Raji (cell line): ENCODE data around the gene UBE2V1.

Source experiments
- POLR2A ChIP-seq: IDR thresholded peaks from 2 replicates; pipeline ENCODE4 v1.6.1; 2011; ENCODE audit warnings: low read depth, low read length, control low read depth; ENCODE audit not compliant: insufficient read depth

The UBE2V1 gene

DNA sequence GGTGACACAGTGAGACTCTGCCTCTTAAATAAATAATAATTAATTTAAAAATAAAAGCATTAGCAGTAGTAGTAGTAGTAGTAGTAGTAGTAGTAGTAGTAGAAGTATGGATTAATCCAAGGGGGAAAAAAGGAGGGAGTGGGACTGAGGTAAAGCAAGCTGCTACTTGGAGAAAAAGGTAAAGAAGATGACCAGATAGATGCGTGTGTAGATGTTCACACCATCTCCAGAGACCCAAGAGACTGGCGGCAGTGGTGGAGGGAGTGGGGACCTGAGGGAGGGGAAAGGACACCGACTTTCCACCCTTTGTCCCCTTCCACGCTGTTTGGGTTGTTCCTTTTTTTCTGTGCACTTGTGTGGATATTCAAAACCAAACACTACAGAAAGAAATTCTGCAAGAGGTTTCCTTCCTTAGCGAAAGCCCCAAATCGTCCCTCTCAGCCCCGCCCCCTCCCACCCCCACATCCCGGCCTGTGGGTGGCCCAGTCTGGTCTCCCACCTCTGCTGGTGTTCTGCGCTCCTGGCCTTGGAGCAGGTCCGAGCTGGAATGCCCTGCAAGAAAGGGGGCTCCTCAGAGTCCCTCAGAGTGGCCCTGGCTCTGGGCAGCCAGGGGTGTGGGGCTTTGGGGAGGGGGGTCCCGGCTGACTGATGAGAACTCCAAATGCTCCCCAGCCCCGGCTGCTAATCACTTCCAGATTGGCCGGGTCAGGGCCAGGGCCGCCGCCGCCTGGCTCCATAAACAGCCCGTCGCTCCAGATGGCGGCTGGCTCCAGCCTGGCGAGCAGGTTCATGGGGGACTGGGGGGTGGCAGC, 60.2 kb downstream of the UBE2V1 start:
- no peak for TF ChIP-seq POLR2A

DNA sequence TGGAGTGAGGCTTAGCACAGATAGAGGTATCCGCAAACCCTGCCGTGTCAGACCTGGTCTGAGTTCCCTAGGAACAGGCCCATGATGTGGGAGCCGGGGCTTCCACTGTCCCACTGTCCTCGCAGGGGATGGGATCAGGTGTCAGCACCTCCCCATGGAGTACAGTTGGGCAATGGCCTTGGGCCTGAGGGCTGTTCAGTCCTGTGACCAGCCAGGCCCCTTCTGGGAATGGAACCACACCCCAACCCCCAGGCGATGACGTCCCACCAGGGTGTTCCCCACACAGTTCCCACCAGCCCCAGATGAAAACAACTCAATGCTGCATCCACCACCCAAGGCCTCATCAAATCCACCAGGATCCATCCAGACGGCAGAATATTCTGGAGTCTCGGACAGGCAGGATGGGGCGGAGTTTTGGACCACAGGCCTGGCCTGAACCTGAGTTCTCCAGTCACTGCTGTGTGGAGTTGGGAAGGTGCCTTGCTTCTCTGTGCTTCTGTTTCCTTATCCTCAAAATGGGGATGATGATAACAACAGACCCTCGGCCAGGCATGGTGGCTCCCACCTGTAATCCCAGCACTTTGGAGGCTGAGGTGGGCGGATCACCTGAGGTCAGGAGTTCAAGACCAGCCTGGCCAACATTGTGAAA, 62.2 kb downstream of the UBE2V1 start:
- no peak for TF ChIP-seq POLR2A

DNA sequence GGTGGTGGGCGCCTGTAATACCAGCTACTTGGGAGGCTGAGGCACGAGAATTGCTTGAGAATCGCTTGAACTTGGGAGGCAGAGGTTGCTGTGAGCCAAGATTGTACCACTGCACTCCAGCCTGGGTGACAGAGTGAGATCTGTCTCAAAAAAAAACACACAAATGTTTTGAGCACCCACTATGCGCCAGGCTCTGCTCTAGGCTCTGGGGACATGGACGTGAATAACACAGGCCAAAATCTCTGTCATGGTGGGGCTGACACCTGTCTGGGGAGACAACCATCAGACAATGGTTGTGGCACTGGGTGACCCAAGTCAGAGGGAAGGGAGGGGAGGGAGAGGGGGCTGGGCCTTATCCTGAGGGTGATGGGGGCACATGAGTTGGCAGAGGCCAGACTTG, 62.7 kb downstream of the UBE2V1 start:
- no peak for TF ChIP-seq POLR2A

DNA sequence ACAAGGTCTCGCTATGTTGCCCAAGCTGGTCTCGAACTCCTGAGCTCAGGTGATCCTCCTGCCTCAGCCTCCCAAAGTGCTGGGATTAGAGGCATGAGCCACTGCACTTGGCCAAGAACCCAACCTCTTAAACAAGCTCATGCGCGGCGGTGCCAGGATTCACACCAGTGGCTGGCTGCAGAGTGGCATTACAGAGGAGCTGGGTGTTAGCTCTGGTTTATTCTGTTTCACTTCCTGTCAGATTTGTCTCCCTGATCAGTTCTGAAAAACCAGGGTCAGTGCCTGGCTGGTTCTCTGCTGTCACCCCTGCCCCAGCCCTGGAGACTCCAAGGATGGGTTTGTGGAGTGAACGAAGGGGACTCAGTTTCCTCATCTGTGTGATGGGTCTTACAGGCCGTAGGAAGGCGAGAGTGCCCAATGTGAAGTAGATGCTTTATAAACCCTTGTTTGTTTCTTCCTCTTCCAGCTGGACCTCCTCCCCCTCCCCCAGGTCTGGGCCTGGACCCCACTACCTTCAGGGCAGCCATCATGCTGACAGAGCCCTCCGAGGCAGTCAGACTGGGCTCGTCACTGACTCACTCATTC, 63.4 kb downstream of the UBE2V1 start:
- TF ChIP-seq POLR2A = no peak

DNA sequence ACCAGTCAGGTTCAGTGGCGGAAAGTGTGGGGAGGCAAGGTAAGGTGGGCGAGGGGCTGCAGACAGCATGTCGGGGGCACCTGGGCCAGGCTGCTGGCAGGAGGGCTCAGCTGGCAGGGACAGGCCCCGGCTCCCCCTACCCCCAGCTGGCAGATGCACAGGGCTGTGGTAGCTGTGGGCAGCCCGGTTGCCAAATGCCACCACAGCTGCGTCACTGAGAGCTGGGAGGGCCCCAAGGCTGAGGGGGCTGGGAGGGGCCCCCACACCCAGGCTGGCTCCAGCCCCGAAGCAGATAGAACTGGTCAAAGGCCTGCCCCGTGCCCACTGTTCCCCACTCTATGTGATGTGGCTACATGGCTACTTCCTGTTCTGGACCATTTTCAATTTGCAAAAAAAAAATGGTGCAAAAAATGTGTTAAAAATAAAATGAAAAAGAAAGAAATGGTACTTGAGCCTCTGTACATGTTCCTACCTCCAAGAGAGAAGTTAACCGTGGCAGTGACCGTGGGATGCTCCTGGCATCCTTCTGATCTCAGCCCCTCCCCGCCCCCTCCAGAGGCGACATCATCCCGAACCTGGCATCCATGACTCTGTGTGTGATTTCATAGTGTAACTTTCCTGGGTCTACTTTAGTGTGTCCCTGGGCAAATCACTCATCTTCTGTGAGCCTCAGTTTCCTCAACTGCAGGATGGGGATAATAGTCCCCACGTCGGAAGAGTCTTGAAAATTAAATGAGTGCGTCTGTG, 64.4 kb downstream of the UBE2V1 start:
- no peak for TF ChIP-seq POLR2A

DNA sequence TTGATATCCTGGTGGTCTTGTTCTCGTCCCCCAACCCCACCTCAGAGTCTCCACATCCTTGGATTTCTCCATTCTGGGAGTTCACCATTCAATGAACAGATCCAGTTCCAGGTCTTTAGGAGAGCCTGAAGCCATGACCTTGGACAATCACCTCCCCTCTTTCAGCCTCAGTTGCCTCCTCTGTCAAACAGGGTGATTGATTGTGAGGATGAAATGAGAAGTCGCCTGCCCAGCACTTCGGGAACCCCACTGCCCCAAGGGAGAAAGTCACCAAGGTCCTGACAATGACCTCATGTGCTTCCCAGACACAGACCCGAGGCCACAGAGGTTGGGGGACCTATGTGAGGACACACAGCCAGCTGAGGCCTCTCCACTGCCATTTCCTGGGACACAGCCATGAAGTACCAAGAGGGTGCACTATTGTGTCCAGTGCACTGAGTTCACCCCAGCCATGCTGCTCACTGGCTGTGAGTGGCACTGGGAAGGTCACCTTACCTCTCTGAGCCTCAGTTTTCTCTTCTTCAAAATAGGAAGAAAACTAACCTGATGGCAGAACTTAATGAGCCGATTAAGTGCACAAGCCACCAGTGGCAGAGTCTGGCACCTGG, 68.5 kb downstream of the UBE2V1 start:
- TF ChIP-seq POLR2A = no peak

DNA sequence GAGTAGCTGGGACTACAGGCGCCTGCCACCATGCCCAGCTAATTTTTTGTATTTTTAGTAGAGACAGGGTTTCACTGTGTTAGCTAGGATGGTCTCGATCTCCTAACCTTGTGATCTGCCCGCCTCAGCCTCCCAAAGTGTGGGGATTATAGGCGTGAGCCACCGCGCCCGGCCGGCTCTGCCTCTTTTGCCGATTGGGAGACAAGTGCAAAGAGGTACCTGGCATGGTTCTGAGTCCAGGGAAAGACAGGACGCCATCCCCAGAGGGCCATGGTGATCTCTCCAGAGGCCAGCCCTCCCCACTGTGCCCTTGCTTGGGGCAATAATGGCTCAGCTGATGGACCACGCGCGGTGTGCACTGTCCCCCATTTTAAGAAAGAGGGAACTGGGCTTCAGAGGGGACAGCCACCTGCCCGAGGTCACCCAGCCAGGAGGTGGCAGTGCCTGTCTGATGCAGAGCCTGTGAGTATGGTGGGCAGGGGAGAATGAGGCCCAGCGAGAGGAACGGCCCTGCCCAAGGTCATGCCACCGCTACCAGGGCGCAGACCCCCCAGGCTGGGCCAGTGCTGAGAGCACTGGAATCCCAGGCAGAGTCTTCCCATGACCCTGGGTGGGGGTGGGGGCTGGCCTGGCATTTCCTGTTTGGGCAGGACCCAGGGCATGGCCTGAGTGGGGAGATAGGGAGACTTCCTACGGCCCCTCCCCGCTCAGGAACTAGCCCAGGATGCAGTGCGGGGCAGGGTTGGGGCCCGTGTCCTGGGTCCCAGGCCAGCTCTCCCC, 69.2 kb downstream of the UBE2V1 start:
- no peak for TF ChIP-seq POLR2A

DNA sequence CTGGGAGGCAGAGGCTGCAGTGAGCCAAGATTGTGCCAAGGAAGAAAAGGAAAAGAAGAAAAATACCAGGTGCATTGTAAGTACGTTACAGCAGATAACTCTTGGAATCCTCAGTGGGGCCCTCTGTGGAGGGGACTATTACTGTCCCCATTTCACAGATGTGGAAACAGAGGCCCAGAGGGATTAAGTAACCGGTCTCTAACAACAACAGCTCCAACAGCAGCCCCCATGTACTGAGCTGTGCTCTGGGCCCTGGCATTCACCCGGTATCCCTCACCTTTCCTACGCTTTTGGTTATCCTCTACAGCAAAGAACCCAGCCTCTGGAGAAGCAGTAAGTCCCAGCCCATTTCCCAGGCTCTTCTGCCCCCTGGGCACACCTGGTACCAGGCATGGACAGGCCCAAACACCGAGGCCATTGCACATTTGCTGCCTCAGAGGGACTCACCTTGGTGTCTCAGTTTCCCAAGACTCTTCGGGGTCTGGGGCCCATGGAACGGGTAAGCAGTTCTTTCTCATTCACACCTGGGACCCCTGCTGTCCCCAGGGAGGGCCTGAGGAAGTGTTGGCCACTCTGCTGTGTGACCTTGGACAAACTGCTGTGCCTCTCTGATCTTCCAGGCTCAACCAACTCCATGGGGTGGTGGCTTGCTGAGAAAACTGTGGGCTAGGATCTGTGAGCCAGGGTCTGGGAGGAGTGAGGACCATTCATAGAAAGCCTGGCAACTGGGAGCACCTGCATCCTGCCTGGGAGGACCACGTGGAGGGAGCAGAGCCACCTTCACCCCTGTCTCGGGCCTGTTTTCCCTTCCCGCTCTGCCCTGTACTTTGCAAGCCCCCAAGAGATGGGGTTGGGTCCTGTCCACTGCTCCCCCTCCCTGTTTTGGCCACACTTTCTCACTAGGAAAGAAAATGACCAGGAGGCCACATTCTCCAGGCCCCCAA, 70.3 kb downstream of the UBE2V1 start:
- no peak for TF ChIP-seq POLR2A

DNA sequence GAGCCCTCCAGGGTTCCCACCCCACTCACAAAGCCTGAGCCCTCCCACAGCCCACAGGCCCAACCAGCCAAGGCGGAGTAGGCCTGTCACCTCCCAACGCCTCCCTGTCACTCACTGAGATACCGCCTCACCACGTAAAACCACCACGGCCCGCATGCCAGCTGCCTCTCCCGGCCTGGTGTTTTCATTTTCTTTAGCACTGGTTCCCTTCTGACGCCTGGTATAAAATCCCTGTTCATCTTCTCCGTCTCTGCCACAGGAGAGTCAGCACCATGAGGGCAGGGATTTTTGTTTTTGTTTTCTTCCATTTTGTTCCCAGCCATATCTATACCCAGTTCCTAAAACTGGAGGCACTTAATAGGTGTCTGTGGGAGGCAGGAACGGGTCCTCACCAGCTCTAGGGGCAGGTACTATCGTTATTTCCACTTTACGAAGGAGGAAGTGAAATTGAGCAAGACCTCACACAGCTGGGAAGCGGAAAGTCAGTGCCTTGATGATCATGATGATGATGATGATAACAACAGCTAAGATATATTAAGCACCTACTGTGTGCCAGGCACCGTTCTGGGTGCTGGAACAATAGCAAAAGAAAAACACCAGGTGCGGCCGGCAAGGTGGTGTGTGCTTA, 71.6 kb downstream of the UBE2V1 start:
- TF ChIP-seq POLR2A = no peak

DNA sequence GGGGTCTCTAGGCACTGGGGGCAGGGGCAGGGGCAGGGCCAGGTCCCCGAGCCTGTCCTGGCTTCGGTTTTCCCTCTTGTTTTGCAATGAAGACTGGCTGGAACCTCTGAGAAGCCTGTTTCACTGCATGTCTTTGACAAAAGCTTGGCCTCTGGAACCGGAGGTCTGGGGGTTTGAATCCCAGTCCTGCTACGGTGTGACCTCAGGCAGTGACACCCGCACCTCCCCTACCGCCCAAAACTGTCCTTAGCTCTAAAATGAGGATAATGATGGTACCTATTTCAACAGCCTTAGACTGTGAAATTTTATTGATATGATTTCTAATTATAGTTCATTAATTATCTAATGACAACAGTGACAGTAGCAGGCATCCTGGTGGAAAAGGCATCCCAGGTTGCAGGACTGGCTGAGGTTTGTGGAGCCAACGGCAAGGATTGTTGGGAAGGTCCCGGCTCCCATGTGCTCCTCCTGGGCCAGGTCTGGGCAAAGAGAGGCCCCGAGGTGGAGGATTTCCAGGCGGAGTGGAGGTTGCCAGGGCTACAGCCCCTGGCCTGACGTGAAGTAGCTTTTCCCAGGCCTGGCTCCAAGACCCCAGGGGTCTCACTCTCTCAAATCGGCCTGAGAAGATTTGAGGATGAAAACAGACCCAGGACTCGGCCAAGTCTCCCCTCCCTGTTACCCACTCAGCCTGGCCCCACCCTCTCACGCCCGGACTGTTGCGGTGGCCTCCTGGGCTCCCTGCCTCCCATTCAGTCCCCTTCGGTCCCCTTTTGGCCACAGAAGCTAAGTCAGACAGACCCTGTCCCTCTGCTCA, 72.3 kb downstream of the UBE2V1 start:
- no peak for TF ChIP-seq POLR2A

DNA sequence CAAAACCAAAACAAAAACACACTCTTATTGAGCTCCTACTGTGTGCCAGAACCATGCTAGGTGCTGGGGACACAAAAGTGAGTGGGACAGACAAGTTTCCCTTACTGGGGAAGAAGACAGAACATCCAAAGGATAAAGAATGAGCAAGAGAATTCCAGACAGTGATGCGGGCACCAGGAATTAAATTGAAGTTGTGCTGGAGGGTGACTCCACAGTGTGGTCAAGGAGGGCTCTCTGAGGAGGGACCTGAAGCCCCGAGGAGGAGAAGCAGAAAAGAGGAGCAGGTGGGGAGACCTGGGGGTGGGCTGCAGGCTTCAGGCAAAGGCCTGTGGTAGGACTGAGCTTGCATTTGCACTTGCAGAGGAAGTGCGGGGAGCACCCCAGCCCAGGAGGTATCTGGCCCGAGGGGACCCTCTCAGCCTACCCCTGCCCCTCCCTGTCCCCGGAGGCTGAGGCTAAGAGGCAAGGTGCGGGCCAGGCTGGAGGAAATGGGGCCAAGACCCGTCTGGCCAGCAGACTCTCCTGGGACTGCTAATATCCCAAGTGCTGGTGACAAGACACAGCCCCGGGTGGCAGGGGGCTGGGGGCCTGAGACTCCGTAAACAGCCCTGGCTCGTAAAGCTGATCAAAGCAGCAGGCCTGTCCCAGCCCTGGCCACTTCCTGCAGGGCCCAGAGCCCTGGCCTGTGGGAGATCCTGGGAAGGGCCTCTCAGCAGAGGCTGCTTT, 73.1 kb downstream of the UBE2V1 start:
- no peak for TF ChIP-seq POLR2A
